MCF 10A (cell line): ENCODE data around the gene UROS. TPM values are rescaled to one million over a fixed set of nuclear protein-coding genes. Genes with fewer than 3 reads are reported as not detected.

Experiments used
- BruUV-seq: library from RNA; stranded (reverse); fragments of 400-500 nt; replicated peaks from 2 replicates; lab custom pipeline; 2021; lab: Mats Ljungman, UMichigan
- CTCF ChIA-PET: fragments of 300-600 bp; sonication (Branson Sonifier 250); formaldehyde crosslinking; extraction: SDS; loops from one replicate; lab custom pipeline; 2021; ENCODE audit warnings: antibody characterized with exemption, inconsistent platforms; lab: Yijun Ruan, JAX
- POLR2A ChIA-PET: fragments of 300-600, 350-650 bp; sonication (Branson Sonifier 250); formaldehyde crosslinking; extraction: SDS; loops from one replicate; lab custom pipeline; 2020; ENCODE audit warnings: antibody characterized with exemption, inconsistent platforms; lab: Yijun Ruan, JAX
- DNase-seq: peaks from one replicate; pipeline ENCODE4 v3.0.0-alpha.2; 2018; ENCODE audit not compliant: unreplicated experiment
- H3K27ac Mint-ChIP-seq: one replicate; pipeline ENCODE4 v1.8.0; 2022; ENCODE audit warnings: mild to moderate bottlenecking, low read depth, mixed read lengths; ENCODE audit not compliant: unreplicated experiment
- H3K27me3 Mint-ChIP-seq: one replicate; pipeline ENCODE4 v1.8.0; 2022; ENCODE audit warnings: mixed read lengths; ENCODE audit not compliant: insufficient read depth, unreplicated experiment
- H3K36me3 Mint-ChIP-seq: one replicate; pipeline ENCODE4 v1.8.0; 2022; ENCODE audit warnings: mild to moderate bottlenecking, moderate library complexity, mixed read lengths; ENCODE audit not compliant: insufficient read depth, unreplicated experiment
- H3K4me1 Mint-ChIP-seq: one replicate; pipeline ENCODE4 v1.8.0; 2022; ENCODE audit warnings: mixed read lengths; ENCODE audit not compliant: insufficient read depth, unreplicated experiment
- H3K4me3 Mint-ChIP-seq: one replicate; pipeline ENCODE4 v1.8.0; 2022; ENCODE audit warnings: mild to moderate bottlenecking, moderate library complexity, mixed read lengths; ENCODE audit not compliant: unreplicated experiment
- H3K9me3 Mint-ChIP-seq: one replicate; pipeline ENCODE4 v1.8.0; 2022; ENCODE audit warnings: mixed read lengths; ENCODE audit not compliant: unreplicated experiment
- intact Hi-C: fragments of 100-400 bp; cut with micrococcal nuclease; formaldehyde crosslinking; loops from 2 replicates; pipeline ENCODE4 v1.14.1; 2022
- total RNA-seq: library from RNA; stranded (reverse); gene quantifications from 2 replicates; pipeline ENCODE4 v1.2.3, GENCODE V29; 2022
- TF ChIP-seq, protein P1 (sequence below): fragments of 200-600 bp; IDR thresholded peaks from one replicate; pipeline ENCODE4 v1.8.0; 2022; ENCODE audit warnings: antibody characterized with exemption, mild to moderate bottlenecking; ENCODE audit not compliant: unreplicated experiment

The UROS gene
- total RNA-seq, 1 experiment from 2014 or later: 64.4 TPM

DNA sequence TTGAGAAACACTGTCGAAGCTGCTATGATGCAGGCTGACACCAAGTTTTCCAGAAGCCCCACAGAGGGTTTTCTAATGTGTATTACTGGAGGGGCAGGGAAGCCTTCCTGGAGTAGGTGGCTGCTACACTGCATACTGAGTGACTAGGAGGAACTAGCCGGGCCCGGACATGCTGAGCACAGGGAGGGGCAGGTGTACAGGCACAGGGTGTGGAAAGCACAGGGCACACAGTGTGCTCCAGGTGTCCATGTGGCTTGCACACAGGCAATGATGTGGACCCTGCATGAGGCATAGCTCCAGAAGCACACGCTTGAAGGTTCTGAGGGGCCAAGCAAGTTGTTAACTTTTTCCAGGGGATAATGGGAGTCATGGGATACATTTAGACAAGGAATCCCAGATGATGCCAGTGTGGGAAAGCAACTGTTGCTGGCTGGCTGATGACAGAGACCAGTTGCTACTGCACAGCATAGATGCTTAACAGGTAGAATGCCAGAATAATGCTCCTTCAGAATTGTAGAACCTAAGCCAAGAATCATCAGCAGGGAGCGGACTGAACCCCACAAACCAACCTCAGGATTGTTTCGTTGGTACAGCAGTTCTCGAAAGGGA, 43.5 kb upstream of the UROS start:
- intact Hi-C loops: no loop called here
- CTCF ChIA-PET: interaction anchor here (0.5 to 2.2 kb wide), 4 partner anchors 17 to 1293 kb away, joined by 3 to 6 read pairs (median 4); no protein-coding TSS in a partner anchor

DNA sequence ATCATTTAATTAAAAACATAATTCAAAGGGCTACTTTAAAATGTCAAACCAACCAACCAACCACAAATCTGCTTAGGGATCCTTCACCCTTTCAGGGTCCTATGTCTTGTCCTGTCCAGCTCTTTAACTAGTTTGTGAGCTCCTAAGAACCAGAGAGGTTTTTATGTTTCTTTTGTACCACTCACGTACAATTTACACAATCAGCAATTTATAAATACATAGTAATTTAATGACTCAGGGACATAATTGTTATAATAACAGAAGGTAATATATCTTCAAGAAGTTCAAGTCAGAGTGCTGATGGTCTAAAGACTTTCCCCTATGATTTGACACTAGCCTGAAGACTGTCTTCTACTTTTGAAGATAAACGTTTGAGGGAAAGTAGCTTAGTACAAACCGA, 42.1 kb upstream of the UROS start:
- no TSS peak for BruUV-seq
- H3K36me3 Mint-ChIP-seq: peaks cover 35% of the 10 kb centered on the region
- DNase-seq: no peak
- H3K9me3 Mint-ChIP-seq: no peaks in the 10 kb centered on the region
- CTCF ChIA-PET: interaction anchor here (0.7 to 3.6 kb wide), 5 partner anchors 9 to 638 kb away, joined by 3 to 13 read pairs (median 4); no protein-coding TSS in a partner anchor
- no peaks in the 10 kb centered on the region for H3K27me3 Mint-ChIP-seq
- no peak overlapping the region for H3K4me3 Mint-ChIP-seq
- no peak overlapping the region for H3K27ac Mint-ChIP-seq
- intact Hi-C loops: no loop called here
- POLR2A ChIA-PET: interaction anchor here (1.2 to 1.6 kb wide), 2 partner anchors 8 to 28 kb away, joined by 4 read pairs; no protein-coding TSS in a partner anchor
- TF ChIP-seq, protein P1, sequence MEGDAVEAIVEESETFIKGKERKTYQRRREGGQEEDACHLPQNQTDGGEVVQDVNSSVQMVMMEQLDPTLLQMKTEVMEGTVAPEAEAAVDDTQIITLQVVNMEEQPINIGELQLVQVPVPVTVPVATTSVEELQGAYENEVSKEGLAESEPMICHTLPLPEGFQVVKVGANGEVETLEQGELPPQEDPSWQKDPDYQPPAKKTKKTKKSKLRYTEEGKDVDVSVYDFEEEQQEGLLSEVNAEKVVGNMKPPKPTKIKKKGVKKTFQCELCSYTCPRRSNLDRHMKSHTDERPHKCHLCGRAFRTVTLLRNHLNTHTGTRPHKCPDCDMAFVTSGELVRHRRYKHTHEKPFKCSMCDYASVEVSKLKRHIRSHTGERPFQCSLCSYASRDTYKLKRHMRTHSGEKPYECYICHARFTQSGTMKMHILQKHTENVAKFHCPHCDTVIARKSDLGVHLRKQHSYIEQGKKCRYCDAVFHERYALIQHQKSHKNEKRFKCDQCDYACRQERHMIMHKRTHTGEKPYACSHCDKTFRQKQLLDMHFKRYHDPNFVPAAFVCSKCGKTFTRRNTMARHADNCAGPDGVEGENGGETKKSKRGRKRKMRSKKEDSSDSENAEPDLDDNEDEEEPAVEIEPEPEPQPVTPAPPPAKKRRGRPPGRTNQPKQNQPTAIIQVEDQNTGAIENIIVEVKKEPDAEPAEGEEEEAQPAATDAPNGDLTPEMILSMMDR: no peak
- peaks cover 9% of the 10 kb centered on the region for H3K4me1 Mint-ChIP-seq

More for the DNA sequence above, 43.5 kb upstream of the UROS start:
- POLR2A ChIA-PET: interaction anchor here (0.6 to 1.2 kb wide), 4 partner anchors 9 to 31 kb away, joined by 3 to 5 read pairs (median 4); no protein-coding TSS in a partner anchor
- Mint-ChIP-seq H3K4me3 (peak overlapping the region; percentile 20), H3K27ac (peak overlapping the region; percentile 27), H3K36me3 (peaks cover 32% of the 10 kb centered on the region), H3K9me3 (no peaks in the 10 kb centered on the region), H3K4me1 (peaks cover 9% of the 10 kb centered on the region), H3K27me3 (no peaks in the 10 kb centered on the region)
- TF ChIP-seq, protein P1: no peak
- BruUV-seq: no TSS peak
- peak; percentile 9 for DNase-seq

DNA sequence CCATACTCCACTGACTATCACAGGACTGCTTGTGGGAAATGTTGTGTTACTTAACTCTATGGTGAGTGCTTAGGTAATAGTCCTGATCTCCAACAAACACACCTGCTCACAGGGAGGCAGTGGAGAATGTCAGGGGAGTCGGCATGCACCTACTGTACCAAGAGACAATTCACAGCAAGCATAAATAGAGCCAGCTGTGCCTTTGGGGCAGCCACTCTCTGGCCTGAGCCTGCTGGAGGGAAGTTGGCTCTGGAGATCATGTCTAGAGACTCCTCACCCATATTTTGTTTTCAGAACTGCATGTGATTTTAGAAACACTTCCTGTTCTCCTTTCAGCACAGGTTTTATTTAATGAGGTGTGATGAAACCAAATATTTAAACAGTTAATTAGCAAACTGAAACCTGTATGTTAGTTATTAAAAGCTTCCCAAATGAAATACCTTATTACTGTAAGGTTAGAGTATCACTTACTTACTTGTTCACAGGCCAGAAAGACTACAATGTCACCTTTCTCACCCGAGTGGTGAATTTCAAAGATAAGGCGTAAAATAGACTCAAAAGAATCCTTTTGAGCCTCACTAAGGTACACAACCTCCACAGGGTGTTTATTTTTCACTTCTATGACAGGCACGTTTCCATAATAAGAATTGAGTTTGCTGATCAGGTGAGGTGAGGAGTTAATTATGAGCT, 36.2 kb upstream of the UROS start:
- TF ChIP-seq, protein P1: no peak
- no peaks in the 10 kb centered on the region for H3K9me3 Mint-ChIP-seq
- CTCF ChIA-PET: no interaction called here
- no peak overlapping the region for H3K4me3 Mint-ChIP-seq
- no peaks in the 10 kb centered on the region for H3K4me1 Mint-ChIP-seq
- H3K27me3 Mint-ChIP-seq: no peaks in the 10 kb centered on the region
- peaks cover 40% of the 10 kb centered on the region for H3K36me3 Mint-ChIP-seq
- H3K27ac Mint-ChIP-seq: no peak overlapping the region
- intact Hi-C loops: no loop called here
- POLR2A ChIA-PET: no interaction called here
- BruUV-seq: no TSS peak
- no peak for DNase-seq

DNA sequence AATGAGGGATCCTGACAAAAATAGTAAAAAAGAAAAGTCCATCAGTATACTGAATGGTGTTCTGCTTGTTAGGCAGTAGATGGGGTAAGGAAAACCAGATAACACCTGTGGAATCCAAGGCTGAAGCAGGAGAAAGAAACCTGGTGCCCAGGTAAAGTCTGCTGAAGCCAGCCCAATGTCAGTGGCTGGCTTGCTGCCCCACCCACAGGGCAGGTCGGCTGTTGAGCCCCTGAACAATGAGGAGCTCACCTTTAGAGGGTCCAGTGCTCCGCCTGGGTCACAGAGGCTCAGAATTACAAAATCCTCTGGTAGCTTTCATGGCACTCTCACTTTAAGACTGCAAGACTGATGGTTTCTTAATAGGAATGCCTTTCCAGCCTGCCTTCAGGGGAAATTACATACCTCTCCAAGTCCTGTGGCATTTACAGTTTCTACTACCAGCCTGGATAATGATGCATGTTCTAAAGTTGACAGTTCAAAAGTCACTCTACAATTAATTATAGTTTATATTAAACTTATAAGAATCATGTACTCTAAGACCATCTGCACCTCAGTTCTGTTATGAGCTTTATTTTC, 34.2 kb upstream of the UROS start:
- Mint-ChIP-seq H3K9me3 (no peaks in the 10 kb centered on the region), H3K27me3 (no peaks in the 10 kb centered on the region), H3K4me3 (no peak overlapping the region), H3K27ac (no peak overlapping the region), H3K4me1 (no peaks in the 10 kb centered on the region), H3K36me3 (peaks cover 54% of the 10 kb centered on the region)
- intact Hi-C loops: no loop called here
- no peak for DNase-seq
- ChIA-PET POLR2A (interaction anchor here (0.9 to 1.5 kb wide), 3 partner anchors 9 to 15 kb away, joined by 3 to 4 read pairs (median 3); no protein-coding TSS in a partner anchor), CTCF (interaction anchor here (1.3 kb wide), 1 partner anchor 12 kb away, joined by 4 read pairs; no protein-coding TSS in a partner anchor)
- TF ChIP-seq, protein P1: no peak
- BruUV-seq: no TSS peak
